Neural cell (in vitro differentiated cells): Measurements from ENCODE around the gene HOXA5.

Source experiments
- CTCF ChIP-seq: fragments of 450-650 bp; IDR thresholded peaks from 2 replicates; pipeline ENCODE4 v1.5.1; 2014; ENCODE audit warnings: antibody characterized with exemption, mild to moderate bottlenecking, moderate library complexity; ENCODE audit not compliant: poor library complexity, severe bottlenecking
- EP300 ChIP-seq: fragments of 450-650 bp; conservative IDR thresholded peaks from 2 replicates; pipeline ENCODE4 v1.6.1; 2014; ENCODE audit warnings: antibody characterized with exemption, mild to moderate bottlenecking, moderate library complexity; ENCODE audit not compliant: poor library complexity, severe bottlenecking
- EZH2 ChIP-seq: fragments of 200-600, 300-800 bp; shearing (Covaris generic), sonication (generic); IDR thresholded peaks from 2 replicates; pipeline ENCODE4 v1.6.1; 2014; ENCODE audit warnings: antibody characterized with exemption, low read length, borderline replicate concordance, mild to moderate bottlenecking; ENCODE audit not compliant: insufficient read depth, poor library complexity, severe bottlenecking
- MXI1 ChIP-seq: fragments of 450-650 bp; conservative IDR thresholded peaks from 2 replicates; pipeline ENCODE4 v1.6.1; 2014; ENCODE audit warnings: antibody characterized with exemption, mild to moderate bottlenecking; ENCODE audit not compliant: poor library complexity, severe bottlenecking
- POLR2AphosphoS5 ChIP-seq: IDR thresholded peaks from 2 replicates; pipeline ENCODE4 v1.6.1; 2012
- RAD21 ChIP-seq: fragments of 450-650 bp; conservative IDR thresholded peaks from 2 replicates; pipeline ENCODE4 v1.6.1; 2014; ENCODE audit warnings: antibody characterized with exemption, mild to moderate bottlenecking, moderate library complexity
- TF ChIP-seq, protein P1 (sequence below): IDR thresholded peaks from 2 replicates; pipeline ENCODE4 v1.6.1; 2012; ENCODE audit warnings: borderline replicate concordance

DNA sequence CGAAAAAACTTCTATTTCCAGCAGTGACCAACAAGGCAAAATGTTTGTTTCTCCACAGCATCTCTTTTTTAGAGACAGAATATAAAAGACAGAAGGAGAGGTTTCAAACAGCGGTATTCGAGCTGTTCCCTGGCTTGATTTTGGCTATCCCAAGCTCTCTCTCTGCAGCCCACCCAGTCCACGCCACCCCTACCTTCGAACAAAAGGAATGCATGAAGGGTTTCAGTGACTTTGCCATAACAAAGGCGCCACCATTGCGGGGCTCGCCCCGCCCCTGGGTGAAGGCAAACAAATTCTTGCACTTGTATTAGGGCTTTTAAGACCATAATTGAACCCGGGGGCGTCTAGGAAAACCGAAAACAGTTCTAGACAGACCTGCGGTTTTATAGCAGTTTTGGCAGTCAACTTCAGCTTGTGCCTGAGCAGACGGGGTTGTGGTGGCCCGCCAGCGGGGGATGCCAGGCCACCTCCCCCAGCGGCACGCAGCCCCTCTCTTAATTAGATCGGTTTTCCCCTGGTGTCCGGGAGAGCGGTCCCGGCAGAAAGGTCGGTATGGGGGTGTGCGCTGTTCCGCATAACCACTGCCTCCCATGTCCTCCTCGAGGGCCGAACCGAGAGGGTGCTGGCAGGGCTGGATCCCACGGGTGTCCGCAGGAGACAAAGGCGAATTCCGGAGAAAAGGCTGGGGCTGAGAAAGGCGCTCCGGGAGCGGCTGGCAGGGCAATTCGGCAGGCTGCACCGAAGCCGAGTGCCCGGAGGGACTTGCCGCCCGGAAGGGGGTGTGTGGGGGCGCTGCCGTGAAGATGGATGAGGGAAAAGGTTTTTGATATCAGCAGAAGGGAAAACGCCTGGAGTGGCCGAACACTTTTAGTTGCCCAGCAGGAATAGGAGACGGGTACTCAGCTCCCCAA lies 44.2 kb upstream of the HOXA5 start:
- no peak for TF ChIP-seq CTCF
- no peak for TF ChIP-seq EP300
- TF ChIP-seq EZH2, result peak; percentile 61
- no peak for TF ChIP-seq POLR2AphosphoS5
- no peak for TF ChIP-seq MXI1
- TF ChIP-seq, protein P1, sequence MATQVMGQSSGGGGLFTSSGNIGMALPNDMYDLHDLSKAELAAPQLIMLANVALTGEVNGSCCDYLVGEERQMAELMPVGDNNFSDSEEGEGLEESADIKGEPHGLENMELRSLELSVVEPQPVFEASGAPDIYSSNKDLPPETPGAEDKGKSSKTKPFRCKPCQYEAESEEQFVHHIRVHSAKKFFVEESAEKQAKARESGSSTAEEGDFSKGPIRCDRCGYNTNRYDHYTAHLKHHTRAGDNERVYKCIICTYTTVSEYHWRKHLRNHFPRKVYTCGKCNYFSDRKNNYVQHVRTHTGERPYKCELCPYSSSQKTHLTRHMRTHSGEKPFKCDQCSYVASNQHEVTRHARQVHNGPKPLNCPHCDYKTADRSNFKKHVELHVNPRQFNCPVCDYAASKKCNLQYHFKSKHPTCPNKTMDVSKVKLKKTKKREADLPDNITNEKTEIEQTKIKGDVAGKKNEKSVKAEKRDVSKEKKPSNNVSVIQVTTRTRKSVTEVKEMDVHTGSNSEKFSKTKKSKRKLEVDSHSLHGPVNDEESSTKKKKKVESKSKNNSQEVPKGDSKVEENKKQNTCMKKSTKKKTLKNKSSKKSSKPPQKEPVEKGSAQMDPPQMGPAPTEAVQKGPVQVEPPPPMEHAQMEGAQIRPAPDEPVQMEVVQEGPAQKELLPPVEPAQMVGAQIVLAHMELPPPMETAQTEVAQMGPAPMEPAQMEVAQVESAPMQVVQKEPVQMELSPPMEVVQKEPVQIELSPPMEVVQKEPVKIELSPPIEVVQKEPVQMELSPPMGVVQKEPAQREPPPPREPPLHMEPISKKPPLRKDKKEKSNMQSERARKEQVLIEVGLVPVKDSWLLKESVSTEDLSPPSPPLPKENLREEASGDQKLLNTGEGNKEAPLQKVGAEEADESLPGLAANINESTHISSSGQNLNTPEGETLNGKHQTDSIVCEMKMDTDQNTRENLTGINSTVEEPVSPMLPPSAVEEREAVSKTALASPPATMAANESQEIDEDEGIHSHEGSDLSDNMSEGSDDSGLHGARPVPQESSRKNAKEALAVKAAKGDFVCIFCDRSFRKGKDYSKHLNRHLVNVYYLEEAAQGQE, result no peak
- TF ChIP-seq RAD21, result no peak
